GM12801 (cell line): ENCODE data around the gene MBOAT2.

Source experiments
- TF ChIP-seq, protein P1 (sequence below): IDR thresholded peaks from one replicate; pipeline ENCODE4 v1.5.1; 2011; ENCODE audit warnings: control low read depth; ENCODE audit not compliant: insufficient read length; ENCODE audit errors: extremely low read depth

Gene MBOAT2

GRCh38 chr2:9032536-9033255 is 29.2 kb upstream of the MBOAT2 start:
- TF ChIP-seq, protein P1, sequence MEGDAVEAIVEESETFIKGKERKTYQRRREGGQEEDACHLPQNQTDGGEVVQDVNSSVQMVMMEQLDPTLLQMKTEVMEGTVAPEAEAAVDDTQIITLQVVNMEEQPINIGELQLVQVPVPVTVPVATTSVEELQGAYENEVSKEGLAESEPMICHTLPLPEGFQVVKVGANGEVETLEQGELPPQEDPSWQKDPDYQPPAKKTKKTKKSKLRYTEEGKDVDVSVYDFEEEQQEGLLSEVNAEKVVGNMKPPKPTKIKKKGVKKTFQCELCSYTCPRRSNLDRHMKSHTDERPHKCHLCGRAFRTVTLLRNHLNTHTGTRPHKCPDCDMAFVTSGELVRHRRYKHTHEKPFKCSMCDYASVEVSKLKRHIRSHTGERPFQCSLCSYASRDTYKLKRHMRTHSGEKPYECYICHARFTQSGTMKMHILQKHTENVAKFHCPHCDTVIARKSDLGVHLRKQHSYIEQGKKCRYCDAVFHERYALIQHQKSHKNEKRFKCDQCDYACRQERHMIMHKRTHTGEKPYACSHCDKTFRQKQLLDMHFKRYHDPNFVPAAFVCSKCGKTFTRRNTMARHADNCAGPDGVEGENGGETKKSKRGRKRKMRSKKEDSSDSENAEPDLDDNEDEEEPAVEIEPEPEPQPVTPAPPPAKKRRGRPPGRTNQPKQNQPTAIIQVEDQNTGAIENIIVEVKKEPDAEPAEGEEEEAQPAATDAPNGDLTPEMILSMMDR, result no peak

DNA sequence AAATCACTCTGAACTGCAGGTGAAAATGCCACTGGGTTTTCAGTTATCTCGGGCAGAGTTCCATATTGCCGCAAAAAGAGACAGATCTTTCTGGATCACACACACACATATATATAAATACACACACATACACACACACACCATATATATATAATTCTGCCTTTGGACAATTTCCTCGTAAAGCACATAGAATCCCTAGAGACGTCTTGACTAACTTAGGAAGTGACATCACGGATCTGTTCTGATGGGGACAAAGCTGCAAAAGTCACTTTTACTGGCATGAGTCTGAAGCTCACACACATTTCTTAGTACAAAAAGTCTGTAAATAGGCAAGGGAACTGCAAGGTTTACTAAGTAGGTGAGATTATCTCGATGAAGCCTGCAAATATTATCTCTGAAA is 28.6 kb upstream of the MBOAT2 start:
- TF ChIP-seq, protein P1, result no peak

GRCh38 chr2:9031246-9031645 is 27.8 kb upstream of the MBOAT2 start:
- TF ChIP-seq, protein P1, result no peak

DNA sequence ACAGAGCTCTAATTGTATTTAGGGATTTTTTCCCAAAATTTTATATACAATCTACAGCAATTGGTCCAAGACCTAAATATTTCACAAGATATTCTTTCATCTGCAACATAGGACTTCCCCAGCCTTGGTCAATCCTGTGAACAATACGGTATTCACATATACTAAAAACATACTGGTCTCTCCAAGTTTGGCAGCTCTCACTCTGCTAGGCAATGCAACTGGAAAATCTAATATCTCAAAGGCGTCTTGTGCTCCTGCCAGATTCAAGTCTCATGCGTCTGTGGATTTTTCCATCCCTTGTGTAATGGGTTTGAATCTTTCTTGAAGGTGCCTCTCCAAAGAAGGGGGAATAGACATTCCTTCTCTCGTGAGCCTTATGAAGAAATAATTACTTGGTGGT is 27.4 kb upstream of the MBOAT2 start:
- TF ChIP-seq, protein P1, result no peak

- TF ChIP-seq, protein P1, result no peak
These were observed 26.7 kb upstream of the MBOAT2 start for GRCh38 chr2:9030190-9030589.

- TF ChIP-seq, protein P1, result no peak
These were observed 26.2 kb upstream of the MBOAT2 start for GRCh38 chr2:9029721-9030120.

DNA sequence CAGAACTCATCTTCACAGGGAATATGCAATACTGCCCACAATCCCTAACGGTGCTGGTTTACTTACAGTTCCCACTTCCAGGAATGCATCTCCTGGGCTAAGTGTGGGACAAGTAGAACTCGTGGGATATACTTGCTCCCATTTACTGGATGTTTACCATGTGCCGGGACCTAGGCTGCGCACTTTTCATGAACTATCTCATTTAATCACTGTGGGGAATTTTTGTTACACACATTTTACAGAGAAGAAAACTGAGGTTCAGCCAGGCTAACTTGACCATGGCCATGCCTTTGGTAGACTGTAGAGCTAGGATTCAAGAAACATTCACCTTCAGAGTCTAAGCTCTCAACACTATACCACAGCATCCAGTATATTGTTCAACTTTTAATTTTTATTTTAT is 24.4 kb upstream of the MBOAT2 start:
- TF ChIP-seq, protein P1, result no peak
